GM12878 (cell line): ENCODE results near the gene RASSF6. TPM values are rescaled to one million over a fixed set of nuclear protein-coding genes. Genes with fewer than 3 reads are reported as not detected.

Experiments used
- ATAC-seq: fragments of 200-7000 bp; cut with Tn5 transposase; 3 replicates; pipeline ENCODE4 v1.9.1; 2020; ENCODE audit warnings: mild to moderate bottlenecking, moderate library complexity
- BruUV-seq: library from RNA; stranded (reverse); fragments of 400-500 nt; replicated peaks from 2 replicates; lab custom pipeline; 2021; lab: Mats Ljungman, UMichigan
- CTCF ChIA-PET: fragments of 300-600 bp; sonication (Branson Sonifier 250); formaldehyde crosslinking; extraction: SDS; loops from one replicate; lab custom pipeline; 2021; ENCODE audit warnings: inconsistent platforms; lab: Yijun Ruan, JAX
- POLR2A ChIA-PET: fragments of 350-600 bp; formaldehyde crosslinking; extraction: SDS; loops from one replicate; lab custom pipeline; 2021; ENCODE audit warnings: inconsistent platforms; lab: Charles Lee
- RAD21 ChIA-PET: fragments of 300-600 bp; sonication (Branson Sonifier 250); formaldehyde crosslinking; loops from one replicate; lab custom pipeline; 2023; ENCODE audit warnings: antibody characterized with exemption; ENCODE audit not compliant: unreplicated experiment; lab: Charles Lee
- SMC1A ChIA-PET: fragments of 300-600 bp; sonication (Branson Sonifier 250); formaldehyde crosslinking; loops from one replicate; lab custom pipeline; 2023; ENCODE audit not compliant: unreplicated experiment, uncharacterized antibody; lab: Charles Lee
- DNase-seq: peaks from one replicate; pipeline ENCODE4 v3.0.0-alpha.2; 2011; ENCODE audit warnings: low read depth, low spot score
- FAIRE-seq: peaks from 3 replicates; lab custom pipeline; 2011; peaks lifted over from hg19 to GRCh38; lab: Jason Lieb, UNC
- H2AFZ ChIP-seq: 2 replicates; pipeline ENCODE4 v1.6.0; 2011; ENCODE audit warnings: low read depth, low read length, control low read depth; ENCODE audit not compliant: control insufficient read depth
- H3K27ac ChIP-seq: 2 replicates; pipeline ENCODE4 v1.5.1; 2011; ENCODE audit warnings: control low read depth; ENCODE audit not compliant: control insufficient read depth, insufficient read depth
- H3K27me3 ChIP-seq, 2 experiments: replicated peaks in 1 of 2; 2 replicates each; pipeline versions ENCODE4 v1.6.0 to v1.6.1; 2011; ENCODE audit warnings: low read length in 1 of 2; ENCODE audit not compliant: control insufficient read depth in 2 of 2, insufficient read depth in 2 of 2
- H3K36me3 ChIP-seq, 2 experiments: 2 replicates each; pipeline ENCODE4 v1.5.1; 2011; ENCODE audit warnings: low read length in 1 of 2; ENCODE audit not compliant: control insufficient read depth in 2 of 2, insufficient read depth in 2 of 2
- H3K4me1 ChIP-seq: 2 replicates; pipeline ENCODE4 v1.6.1; 2011; ENCODE audit warnings: mild to moderate bottlenecking, low read length, moderate library complexity, mixed read lengths; ENCODE audit not compliant: control insufficient read depth, insufficient read depth
- H3K4me2 ChIP-seq: 2 replicates; pipeline ENCODE4 v1.6.0; 2011; ENCODE audit warnings: control low read depth; ENCODE audit not compliant: control insufficient read depth, insufficient read depth
- H3K4me3 ChIP-seq: fragments of 200-600 bp; sonication (generic); 2 replicates; pipeline ENCODE4 v1.5.1; 2016
- H3K79me2 ChIP-seq: 2 replicates; pipeline ENCODE4 v1.6.0; 2011; ENCODE audit warnings: low read length; ENCODE audit not compliant: control insufficient read depth, insufficient read depth
- H3K9ac ChIP-seq: 2 replicates; pipeline ENCODE4 v1.8.0; 2011; ENCODE audit warnings: low read length, control low read depth, mixed read lengths; ENCODE audit not compliant: control insufficient read depth, insufficient read depth
- H3K9me3 ChIP-seq: replicated peaks from 3 replicates; pipeline ENCODE4 v1.5.1; 2011; ENCODE audit warnings: mild to moderate bottlenecking, low read length; ENCODE audit not compliant: control insufficient read depth, insufficient read depth
- H4K20me1 ChIP-seq: 2 replicates; pipeline ENCODE4 v1.6.0; 2011; ENCODE audit not compliant: control insufficient read depth, insufficient read depth
- ASH2L ChIP-seq: fragments of 300-600, 200-600 bp; sonication (generic); IDR thresholded peaks from 2 replicates; pipeline ENCODE4 v1.6.1; 2017; ENCODE audit warnings: low read depth, mild to moderate bottlenecking, borderline replicate concordance
- CBFB ChIP-seq: IDR thresholded peaks from 2 replicates; pipeline ENCODE4 v1.6.1; 2016; ENCODE audit warnings: antibody characterized with exemption, low read depth
- CBX5 ChIP-seq: sonication (generic); IDR thresholded peaks from 2 replicates; pipeline ENCODE4 v1.6.1; 2016; ENCODE audit warnings: low read depth, moderate library complexity, mild to moderate bottlenecking, inconsistent platforms
- CREM ChIP-seq: IDR thresholded peaks from 2 replicates; pipeline ENCODE4 v1.6.1; 2014; ENCODE audit warnings: antibody characterized with exemption, low read depth
- HDAC2 ChIP-seq: fragments of 200-600 bp; sonication (generic); IDR thresholded peaks from 2 replicates; pipeline ENCODE4 v1.6.1; 2017
- MTA2 ChIP-seq: fragments of 450-650 bp; IDR thresholded peaks from 2 replicates; pipeline ENCODE4 v1.6.1; 2016; ENCODE audit warnings: low read depth, mild to moderate bottlenecking, moderate library complexity
- MTA3 ChIP-seq: IDR thresholded peaks from 2 replicates; pipeline ENCODE4 v1.6.1; 2012; ENCODE audit warnings: low read length, inconsistent platforms, borderline replicate concordance
- SMAD5 ChIP-seq: IDR thresholded peaks from 2 replicates; pipeline ENCODE4 v1.6.1; 2016; ENCODE audit warnings: antibody characterized with exemption, low read depth
- STAT3 ChIP-seq: IDR thresholded peaks from 2 replicates; pipeline ENCODE4 v1.6.1; 2011; ENCODE audit warnings: low read depth, low read length, improper control_type of control experiment
- TBL1XR1 ChIP-seq: IDR thresholded peaks from 2 replicates; pipeline ENCODE4 v1.6.1; 2012; ENCODE audit warnings: low read depth, low read length, improper control_type of control experiment
- WGBS: methylation state at CpG from one replicate; pipeline ENCODE4 v1.1.6; 2016; ENCODE audit warnings: low lambda C conversion rate; ENCODE audit not compliant: insufficient replicate concordance, insufficient coverage; ENCODE audit errors: missing lambda C conversion rate; 5-methylcytosine and 5-hydroxymethylcytosine counted together
- in situ Hi-C: fragments of 300-500 bp; cut with MboI; formaldehyde crosslinking; loops from 9 replicates; pipeline ENCODE4 v1.14.3; 2018; ENCODE audit warnings: mixed read lengths
- intact Hi-C: fragments of 100-400 bp; cut with micrococcal nuclease; formaldehyde crosslinking; loops from one replicate; pipeline ENCODE4 v1.14.2; 2022; ENCODE audit not compliant: unreplicated experiment
- polyA plus RNA-seq, 11 experiments: library from polyadenylated mRNA; depleted of rRNA in 4 of 11; unstranded in 6 of 11; stranded (reverse) in 5 of 11; fragments of >200 nt; fragmentation: Nextera tagmentation in 4 of 11; fragmentation: Illumina TruSeq in 1 of 11; extraction: Ambion mirVana in 4 of 11; extraction: Trizol in 1 of 11; gene quantifications; 1 replicate in 1 of 11; 2 replicates in 10 of 11; pipeline versions ENCODE4 v1.2.1 to v1.2.3, GENCODE V29; 2011 to 2016; ENCODE audit warnings: inconsistent platforms in 2 of 11, missing spikeins in 2 of 11, low read depth in 1 of 11
- total RNA-seq, 4 experiments: library from RNA; depleted of rRNA in 3 of 4; stranded (reverse); fragments of >200 nt in 3 of 4; fragmentation: Illumina TruSeq in 1 of 4; extraction: Trizol in 1 of 4; gene quantifications; 2 replicates each; pipeline versions ENCODE4 v1.2.1 to v1.2.3, GENCODE V29; 2013 to 2021
- TF ChIP-seq, protein P1 (sequence below): fragments of 450-650 bp; conservative IDR thresholded peaks from 2 replicates; pipeline ENCODE4 v1.6.1; 2017; ENCODE audit warnings: mild to moderate bottlenecking, moderate library complexity
- TF ChIP-seq, protein P2 (sequence below): fragments of 450-650 bp; IDR thresholded peaks from 2 replicates; pipeline ENCODE4 v1.6.1; 2016; ENCODE audit warnings: mild to moderate bottlenecking

Gene RASSF6
- total and polyA plus RNA-seq, 10 of the 15 experiments (the other 5 are each of a cell fraction or from before 2014, with no cell fraction given): 0.28 to 2.9 (median 0.54) TPM

DNA sequence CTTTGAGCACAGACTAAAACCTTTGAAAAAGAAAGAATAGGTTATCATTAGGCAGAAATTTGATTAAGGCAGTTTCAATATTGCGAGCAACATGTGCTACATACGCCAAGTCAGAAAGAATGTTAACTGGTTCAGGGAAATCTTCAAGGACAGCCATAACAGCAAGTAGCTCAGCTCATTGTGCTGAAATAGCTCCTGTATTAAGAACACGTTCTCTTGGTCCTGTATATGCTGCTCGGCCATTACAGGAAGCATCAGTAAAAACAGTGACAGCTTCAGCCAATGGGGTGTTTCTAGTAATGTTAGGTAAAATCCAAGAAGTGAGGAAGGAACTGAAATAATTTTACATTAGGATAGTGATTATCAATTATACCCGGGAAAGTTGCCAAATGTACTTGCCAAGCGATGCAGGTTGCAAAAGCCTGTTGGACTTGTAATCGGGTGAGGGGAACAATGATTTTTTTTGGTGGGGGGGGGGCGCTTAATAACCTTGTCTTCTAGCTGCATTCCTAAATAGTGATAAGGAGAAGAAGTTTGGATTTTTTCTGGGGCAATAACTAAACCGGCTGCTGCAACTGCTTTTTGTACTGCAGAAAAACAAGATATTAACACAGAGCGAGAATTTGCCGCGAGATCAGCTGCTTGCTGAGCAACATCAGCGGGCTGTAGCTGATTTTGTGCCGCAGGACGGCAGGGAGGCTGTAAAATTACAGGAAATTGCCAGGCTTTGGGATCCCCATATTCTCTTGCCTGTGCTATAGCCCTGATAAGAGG lies 49.4 kb upstream of the RASSF6 start:
- no peaks in the 10 kb centered on the region for H3K4me1 ChIP-seq
- WGBS: 45% methylated on average over 15 of the region's 15 CpGs
- no peaks in the 10 kb centered on the region for H4K20me1 ChIP-seq
- in situ Hi-C loops (no loop called here), intact Hi-C loops (loop anchor here (5.0 to 10.0 kb wide), 2 partner anchors 58 to 365 kb away; partner anchors contain the start of gene CXCL3)
- SMC1A ChIA-PET: interaction anchor here (0.7 to 11.8 kb wide), 16 partner anchors 9 to 465 kb away, joined by 3 to 112 read pairs (median 3); no protein-coding TSS in a partner anchor
- no peaks in the 10 kb centered on the region for H3K36me3 ChIP-seq
- H3K9ac ChIP-seq: no peak overlapping the region
- H3K4me2 ChIP-seq: no peak overlapping the region
- POLR2A ChIA-PET: interaction anchor here (0.7 to 0.9 kb wide), 2 partner anchors 18 to 94 kb away, joined by 3 to 4 read pairs; no protein-coding TSS in a partner anchor
- H3K9me3 ChIP-seq: no peaks in the 10 kb centered on the region
- CTCF ChIA-PET: interaction anchor here (0.5 to 11.0 kb wide), 18 partner anchors 11 to 466 kb away, joined by 3 to 113 read pairs (median 3); no protein-coding TSS in a partner anchor
- no peak overlapping the region for H3K27ac ChIP-seq
- RAD21 ChIA-PET: interaction anchor here (0.7 to 2.1 kb wide), 7 partner anchors 15 to 465 kb away, joined by 3 to 7 read pairs (median 5); no protein-coding TSS in a partner anchor
- no peak overlapping the region for H3K4me3 ChIP-seq
- FAIRE-seq (no peak), ATAC-seq (no peak), DNase-seq (no peak)
- H3K79me2 ChIP-seq: no peaks in the 10 kb centered on the region
- TF ChIP-seq, protein P1, sequence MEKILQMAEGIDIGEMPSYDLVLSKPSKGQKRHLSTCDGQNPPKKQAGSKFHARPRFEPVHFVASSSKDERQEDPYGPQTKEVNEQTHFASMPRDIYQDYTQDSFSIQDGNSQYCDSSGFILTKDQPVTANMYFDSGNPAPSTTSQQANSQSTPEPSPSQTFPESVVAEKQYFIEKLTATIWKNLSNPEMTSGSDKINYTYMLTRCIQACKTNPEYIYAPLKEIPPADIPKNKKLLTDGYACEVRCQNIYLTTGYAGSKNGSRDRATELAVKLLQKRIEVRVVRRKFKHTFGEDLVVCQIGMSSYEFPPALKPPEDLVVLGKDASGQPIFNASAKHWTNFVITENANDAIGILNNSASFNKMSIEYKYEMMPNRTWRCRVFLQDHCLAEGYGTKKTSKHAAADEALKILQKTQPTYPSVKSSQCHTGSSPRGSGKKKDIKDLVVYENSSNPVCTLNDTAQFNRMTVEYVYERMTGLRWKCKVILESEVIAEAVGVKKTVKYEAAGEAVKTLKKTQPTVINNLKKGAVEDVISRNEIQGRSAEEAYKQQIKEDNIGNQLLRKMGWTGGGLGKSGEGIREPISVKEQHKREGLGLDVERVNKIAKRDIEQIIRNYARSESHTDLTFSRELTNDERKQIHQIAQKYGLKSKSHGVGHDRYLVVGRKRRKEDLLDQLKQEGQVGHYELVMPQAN: no peak
- TF ChIP-seq STAT3 (no peak), HDAC2 (no peak), SMAD5 (no peak), MTA2 (no peak), TBL1XR1 (no peak), ASH2L (no peak), CBFB (no peak), MTA3 (no peak), CREM (no peak), CBX5 (no peak)
- TF ChIP-seq, protein P2, sequence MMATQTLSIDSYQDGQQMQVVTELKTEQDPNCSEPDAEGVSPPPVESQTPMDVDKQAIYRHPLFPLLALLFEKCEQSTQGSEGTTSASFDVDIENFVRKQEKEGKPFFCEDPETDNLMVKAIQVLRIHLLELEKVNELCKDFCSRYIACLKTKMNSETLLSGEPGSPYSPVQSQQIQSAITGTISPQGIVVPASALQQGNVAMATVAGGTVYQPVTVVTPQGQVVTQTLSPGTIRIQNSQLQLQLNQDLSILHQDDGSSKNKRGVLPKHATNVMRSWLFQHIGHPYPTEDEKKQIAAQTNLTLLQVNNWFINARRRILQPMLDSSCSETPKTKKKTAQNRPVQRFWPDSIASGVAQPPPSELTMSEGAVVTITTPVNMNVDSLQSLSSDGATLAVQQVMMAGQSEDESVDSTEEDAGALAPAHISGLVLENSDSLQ: no peak
- H3K27me3 ChIP-seq: no peaks in the 10 kb centered on the region
- BruUV-seq: no TSS peak
- no peak overlapping the region for H2AFZ ChIP-seq
